Measurements from ENCODE around the gene KCNQ2.
"Not testable (repeated sequence)": the region's sequence is repeated elsewhere in the genome, so short reads cannot be mapped to it uniquely, and the experiment has no call there.

Gene KCNQ2

GRCh38 chr20:63380346-63380870 lies 92.0 kb downstream of the KCNQ2 start:
- DNase-seq: no peak

- DNase-seq: not testable (repeated sequence)
These were observed 92.6 kb downstream of the KCNQ2 start for GRCh38 chr20:63379872-63380271.

- no peak for DNase-seq
These were observed 93.2 kb downstream of the KCNQ2 start for GRCh38 chr20:63379296-63379695.

GRCh38 chr20:63378626-63379025 lies 93.8 kb downstream of the KCNQ2 start:
- no peak for DNase-seq

GRCh38 chr20:63377951-63378381 lies 94.5 kb downstream of the KCNQ2 start:
- no peak for DNase-seq

- no peak for DNase-seq
These were observed 95.1 kb downstream of the KCNQ2 start for GRCh38 chr20:63377256-63377941.

- no peak for DNase-seq
These were observed 95.9 kb downstream of the KCNQ2 start for GRCh38 chr20:63376283-63377250.

- no peak for DNase-seq
These were observed 97.0 kb downstream of the KCNQ2 start for GRCh38 chr20:63375438-63375837.

GRCh38 chr20:63374504-63374903 lies 98.0 kb downstream of the KCNQ2 start:
- no peak for DNase-seq

GRCh38 chr20:63373996-63374395 lies 98.5 kb downstream of the KCNQ2 start:
- DNase-seq: no peak

GRCh38 chr20:63372971-63373885 lies 99.2 kb downstream of the KCNQ2 start:
- DNase-seq: no peak

GRCh38 chr20:63371291-63371865 lies 101.1 kb downstream of the KCNQ2 start:
- no peak for DNase-seq

- DNase-seq: no peak
These were observed 101.8 kb downstream of the KCNQ2 start for GRCh38 chr20:63370618-63371187.

GRCh38 chr20:63369724-63370617 lies 102.5 kb downstream of the KCNQ2 start:
- DNase-seq: no peak

GRCh38 chr20:63369024-63369530 lies 103.4 kb downstream of the KCNQ2 start:
- DNase-seq: no peak

GRCh38 chr20:63368151-63368550 lies 104.3 kb downstream of the KCNQ2 start:
- no peak for DNase-seq

- no peak for DNase-seq
These were observed 104.9 kb downstream of the KCNQ2 start for GRCh38 chr20:63367446-63368055.

- no peak for DNase-seq
These were observed 105.8 kb downstream of the KCNQ2 start for GRCh38 chr20:63366390-63367365.

Data from CD4-positive, alpha-beta T cell treated with Interleukin-10 for 1 hour (primary cell).